Stromal cell of bone marrow (primary cell): Measurements from ENCODE around the gene ITSN1.

Source experiments
- DNase-seq: peaks from one replicate; pipeline ENCODE4 v3.0.0-alpha.2; 2012; ENCODE audit warnings: low read depth

Gene ITSN1

GRCh38 chr21:33840771-33841170 is 198.5 kb downstream of the ITSN1 start:
- DNase-seq, result no peak

GRCh38 chr21:33841561-33841960 is 199.3 kb downstream of the ITSN1 start:
- no peak for DNase-seq

GRCh38 chr21:33843216-33843615 is 200.9 kb downstream of the ITSN1 start:
- no peak for DNase-seq

- no peak for DNase-seq
Observed at GRCh38 chr21:33844104-33844889, 202.0 kb downstream of the ITSN1 start.

DNA sequence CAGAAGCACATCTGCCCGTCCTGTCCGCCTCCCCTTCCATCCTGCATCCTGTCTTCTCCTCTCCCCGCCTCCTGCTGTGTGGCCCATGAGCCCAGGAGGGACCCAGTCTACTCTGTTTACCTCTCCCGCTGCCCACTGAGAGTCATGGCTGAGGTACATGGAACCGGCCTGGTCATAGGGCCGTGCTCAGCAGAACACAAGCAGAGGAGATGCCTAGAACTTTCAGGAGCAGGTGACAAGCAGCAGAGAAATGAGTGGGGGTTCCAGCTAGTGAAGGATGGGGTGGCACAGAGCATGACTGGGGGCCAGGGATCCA is 202.5 kb downstream of the ITSN1 start:
- DNase-seq, result no peak

DNA sequence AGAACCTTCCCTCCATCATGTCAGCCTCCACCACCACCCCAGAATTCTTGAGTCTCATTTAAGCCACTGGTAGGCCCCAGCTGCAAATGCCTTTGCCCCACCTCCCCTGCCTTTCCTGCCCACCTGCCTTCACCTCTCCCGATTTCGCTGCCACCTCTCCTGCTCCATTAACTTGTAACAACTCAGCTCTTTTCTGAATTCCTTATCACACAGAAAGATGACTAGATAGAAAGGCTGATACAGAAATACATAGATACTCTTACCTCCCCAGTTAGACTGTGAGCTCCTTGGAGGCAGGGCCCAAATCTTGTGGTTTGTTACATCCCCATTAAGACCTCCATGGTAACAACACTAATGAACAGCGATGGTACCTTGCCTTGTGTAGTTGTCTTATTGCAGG is 203.8 kb downstream of the ITSN1 start:
- DNase-seq, result no peak

DNA sequence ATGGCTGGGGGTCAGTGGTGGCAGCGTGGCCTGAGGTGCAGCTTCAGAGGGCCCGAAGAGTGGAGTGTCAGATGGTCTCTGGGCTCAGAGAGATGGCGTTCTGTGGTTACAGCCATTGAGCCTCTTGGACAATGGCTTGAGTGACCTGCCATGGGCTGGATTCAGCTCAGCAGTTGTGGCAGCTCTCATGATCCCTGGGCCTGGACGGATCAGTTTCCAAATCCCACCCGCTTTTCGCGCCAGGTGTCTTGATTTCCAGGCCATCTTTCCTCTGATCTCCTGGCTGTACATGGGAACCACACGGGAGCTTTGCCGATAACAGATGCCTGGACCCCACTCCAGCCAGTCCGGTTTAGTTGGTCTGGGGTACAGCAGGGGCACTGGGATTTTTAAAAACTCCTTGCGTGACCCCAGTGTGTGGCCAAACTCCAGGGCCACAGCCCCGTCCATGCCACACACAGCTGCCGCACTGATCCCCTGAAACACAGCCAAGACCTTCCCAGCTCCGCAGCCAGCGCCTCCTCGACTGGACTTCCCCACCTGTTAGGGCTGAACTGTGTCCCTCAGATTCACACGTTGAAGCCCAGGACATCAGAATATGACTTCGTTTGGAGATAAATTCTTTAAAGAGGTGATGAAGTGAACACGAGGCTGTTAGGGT is 205.4 kb downstream of the ITSN1 start:
- DNase-seq, result no peak

- no peak for DNase-seq
Observed at GRCh38 chr21:33848249-33848953, 206.1 kb downstream of the ITSN1 start.

GRCh38 chr21:33849834-33850233 is 207.5 kb downstream of the ITSN1 start:
- no peak for DNase-seq

DNA sequence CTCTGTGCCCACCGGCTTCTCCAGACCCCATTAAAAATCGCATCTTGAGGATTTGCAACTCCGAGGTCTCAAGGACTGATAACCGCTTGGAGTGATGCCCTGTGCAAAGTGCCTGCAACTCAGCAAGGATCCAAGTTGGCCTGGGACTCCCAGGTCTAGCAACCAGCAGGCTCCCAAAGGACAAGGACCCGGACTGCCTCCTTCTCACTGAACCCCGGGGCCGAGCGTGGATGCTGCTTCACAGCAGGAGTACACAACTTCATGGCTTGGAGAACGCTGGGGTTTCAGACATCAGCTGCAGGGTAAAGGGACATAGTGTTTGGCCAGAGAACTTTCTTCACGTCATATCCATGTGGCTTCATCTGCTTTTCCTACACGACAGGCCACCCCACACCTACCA is 208.1 kb downstream of the ITSN1 start:
- DNase-seq, result no peak

GRCh38 chr21:33850985-33851384 is 208.7 kb downstream of the ITSN1 start:
- DNase-seq, result no peak

GRCh38 chr21:33852485-33852884 is 210.2 kb downstream of the ITSN1 start:
- no peak for DNase-seq

DNA sequence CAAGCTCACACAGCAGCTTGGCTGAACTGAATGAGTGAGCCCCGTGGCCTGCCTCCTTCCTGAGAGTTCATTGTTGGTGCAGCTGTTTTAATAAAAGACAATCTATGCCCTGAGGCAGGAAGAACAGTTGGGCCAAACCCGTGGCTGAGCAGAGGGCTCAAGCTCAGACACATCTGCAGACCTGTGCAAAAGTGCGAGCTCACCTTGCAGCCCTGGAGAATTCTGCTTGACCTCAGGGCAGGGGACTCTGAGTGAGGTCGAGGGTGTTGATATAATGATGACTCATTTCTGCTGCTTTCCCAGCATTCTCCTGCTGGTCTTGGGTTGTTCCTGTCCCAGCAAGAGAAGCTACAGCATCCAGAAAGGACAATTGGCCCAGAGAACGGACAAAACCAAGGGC is 212.3 kb downstream of the ITSN1 start:
- no peak for DNase-seq

- DNase-seq, result no peak
Observed at GRCh38 chr21:33855190-33855589, 212.9 kb downstream of the ITSN1 start.

- DNase-seq, result no peak
Observed at GRCh38 chr21:33856893-33857527, 214.7 kb downstream of the ITSN1 start.

DNA sequence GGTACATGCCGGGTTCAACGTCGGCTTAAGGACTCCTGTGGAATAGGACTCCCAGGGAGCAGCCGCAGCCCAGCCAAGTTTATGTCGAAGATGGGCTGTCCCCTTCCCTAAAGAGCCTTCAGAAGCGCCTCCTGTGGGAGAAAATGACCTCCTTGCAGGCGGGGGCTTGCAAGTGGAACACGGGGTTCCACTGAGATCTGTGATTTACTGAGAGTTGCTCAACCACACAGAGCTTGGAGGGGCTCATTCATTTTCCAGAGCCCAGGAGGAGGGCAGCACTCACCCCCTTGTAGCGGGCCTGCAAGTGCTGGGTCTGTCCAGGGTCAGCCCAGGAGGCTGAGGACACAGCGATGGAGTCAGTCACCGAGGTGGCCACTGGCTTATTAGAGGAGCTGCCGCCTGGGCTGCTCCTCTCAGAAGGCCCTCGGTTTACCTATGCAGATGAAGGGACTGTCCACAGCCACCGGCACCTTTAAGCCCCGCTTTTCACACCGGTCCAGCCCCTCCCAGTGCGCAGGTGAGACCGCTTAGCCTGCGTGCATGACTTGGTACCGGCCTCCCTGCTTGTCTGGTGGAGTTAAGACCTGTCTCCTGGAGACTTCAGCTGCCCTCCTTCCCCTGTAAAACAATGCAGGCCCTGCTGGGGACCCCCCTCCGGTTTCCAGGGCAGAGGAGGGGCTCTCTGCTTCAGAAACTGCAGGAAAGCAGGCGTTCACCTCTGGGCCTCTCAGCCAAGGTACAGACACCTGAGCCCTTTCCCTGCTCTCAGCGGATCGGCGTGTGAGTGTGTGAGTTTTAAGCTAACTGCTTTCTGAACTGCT is 215.8 kb downstream of the ITSN1 start:
- no peak for DNase-seq

- DNase-seq, result no peak
Observed at GRCh38 chr21:33858667-33859372, 216.5 kb downstream of the ITSN1 start.

DNA sequence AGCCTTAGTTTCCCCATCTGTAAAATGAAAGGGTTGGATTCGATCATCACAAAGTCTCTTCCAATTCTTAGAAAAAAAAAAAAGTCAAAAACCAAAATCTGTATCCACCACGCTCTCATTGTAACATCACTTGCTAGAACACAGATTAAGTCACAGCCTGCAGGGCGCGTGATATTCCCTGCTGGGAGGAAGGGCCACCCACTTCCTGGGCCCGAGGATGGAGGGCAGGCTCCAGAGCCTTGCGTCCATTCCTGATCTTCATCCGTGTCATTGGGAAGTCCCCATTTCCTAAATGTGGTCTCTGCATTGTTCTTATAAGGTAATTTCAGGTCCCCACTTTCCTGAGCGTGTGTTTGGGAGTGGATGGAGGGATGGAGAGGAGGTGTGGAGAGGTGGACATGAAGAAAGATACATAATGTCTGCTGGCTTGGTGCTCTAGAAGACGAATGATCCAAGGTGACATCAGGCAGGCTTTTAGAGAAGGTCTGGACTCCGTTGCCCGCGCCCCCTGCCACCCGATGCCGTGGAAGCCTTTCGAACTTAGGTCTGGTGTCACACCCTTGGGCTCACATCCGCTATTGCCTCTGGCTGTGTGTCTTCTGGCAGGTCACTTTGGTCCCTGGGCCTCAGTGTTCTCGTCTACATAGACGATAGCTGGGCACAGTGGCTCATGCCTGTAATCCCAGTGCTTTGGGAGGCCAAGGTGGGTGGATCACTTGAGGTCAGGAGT is 217.2 kb downstream of the ITSN1 start:
- no peak for DNase-seq

GRCh38 chr21:33860332-33860879 is 218.1 kb downstream of the ITSN1 start:
- no peak for DNase-seq

- no peak for DNase-seq
Observed at GRCh38 chr21:33861125-33861524, 218.8 kb downstream of the ITSN1 start.
